Thyroid gland (tissue), 4 donors: Measurements from ENCODE around the gene STAMBP. TPM values are rescaled to one million over a fixed set of nuclear protein-coding genes. Genes with fewer than 3 reads are reported as not detected.

Experiments used
- DNase-seq, 2 donors: peaks; one replicate each; pipeline ENCODE4 v3.0.0-alpha.2; 2019
- H3K27ac ChIP-seq, 3 donors: fragments of 200-600 bp; sonication (generic); 1 replicate in 2 of 3; 2 replicates in 1 of 3; pipeline ENCODE4 v1.5.1; 2016 to 2019; ENCODE audit warnings: mild to moderate bottlenecking in 1 of 3, moderate library complexity in 1 of 3
- H3K27me3 ChIP-seq: fragments of 200-600 bp; sonication (generic); one replicate; pipeline ENCODE4 v1.5.1; 2019
- H3K36me3 ChIP-seq, 2 donors: fragments of 200-600 bp; sonication (generic); one replicate each; pipeline ENCODE4 v1.5.1; 2016 to 2019
- H3K4me1 ChIP-seq, 2 donors: fragments of 200-600 bp; sonication (generic); one replicate each; pipeline ENCODE4 v1.5.1; 2017 to 2019
- H3K4me3 ChIP-seq, 3 donors: fragments of 200-600 bp; sonication (generic); replicated peaks in 1 of 3; 1 replicate in 2 of 3; 2 replicates in 1 of 3; pipeline ENCODE4 v1.5.1; 2016; ENCODE audit warnings: mild to moderate bottlenecking in 1 of 3
- H3K9me3 ChIP-seq: fragments of 200-600 bp; sonication (generic); one replicate; pipeline ENCODE4 v1.5.1; 2017
- CTCF ChIP-seq, 6 experiments: fragments of 200-600 bp in 3 of 6; fragments of 450-650 bp in 3 of 6; sonication (generic) in 3 of 6; IDR thresholded peaks; one replicate each; pipeline ENCODE4 v1.5.1; 2016 to 2019; ENCODE audit warnings: antibody characterized with exemption in 6 of 6, mild to moderate bottlenecking in 2 of 6, inconsistent platforms in 1 of 6, moderate library complexity in 1 of 6
- POLR2A ChIP-seq, 2 donors: fragments of 450-650 bp; IDR thresholded peaks; one replicate each; pipeline ENCODE4 v1.6.1; 2017; ENCODE audit warnings: antibody characterized with exemption in 2 of 2, mild to moderate bottlenecking in 2 of 2, moderate library complexity in 1 of 2
- WGBS, 2 donors: methylation state at CpG; one replicate each; pipeline ENCODE4 v1.1.5; 2017; 5-methylcytosine and 5-hydroxymethylcytosine counted together
- intact Hi-C: fragments of 100-400 bp; cut with DNase I; formaldehyde crosslinking; loops from one replicate; pipeline ENCODE4 v1.15.1; 2023
- total RNA-seq, 4 donors: library from RNA; depleted of rRNA; stranded (reverse); fragments of >200 nt; gene quantifications; one replicate each; pipeline ENCODE4 v1.2.3, GENCODE V29; 2016

STAMBP gene
- total RNA-seq, 4 donors from 2014 or later, result 31.9 to 45.2 (median 36.6) TPM

DNA sequence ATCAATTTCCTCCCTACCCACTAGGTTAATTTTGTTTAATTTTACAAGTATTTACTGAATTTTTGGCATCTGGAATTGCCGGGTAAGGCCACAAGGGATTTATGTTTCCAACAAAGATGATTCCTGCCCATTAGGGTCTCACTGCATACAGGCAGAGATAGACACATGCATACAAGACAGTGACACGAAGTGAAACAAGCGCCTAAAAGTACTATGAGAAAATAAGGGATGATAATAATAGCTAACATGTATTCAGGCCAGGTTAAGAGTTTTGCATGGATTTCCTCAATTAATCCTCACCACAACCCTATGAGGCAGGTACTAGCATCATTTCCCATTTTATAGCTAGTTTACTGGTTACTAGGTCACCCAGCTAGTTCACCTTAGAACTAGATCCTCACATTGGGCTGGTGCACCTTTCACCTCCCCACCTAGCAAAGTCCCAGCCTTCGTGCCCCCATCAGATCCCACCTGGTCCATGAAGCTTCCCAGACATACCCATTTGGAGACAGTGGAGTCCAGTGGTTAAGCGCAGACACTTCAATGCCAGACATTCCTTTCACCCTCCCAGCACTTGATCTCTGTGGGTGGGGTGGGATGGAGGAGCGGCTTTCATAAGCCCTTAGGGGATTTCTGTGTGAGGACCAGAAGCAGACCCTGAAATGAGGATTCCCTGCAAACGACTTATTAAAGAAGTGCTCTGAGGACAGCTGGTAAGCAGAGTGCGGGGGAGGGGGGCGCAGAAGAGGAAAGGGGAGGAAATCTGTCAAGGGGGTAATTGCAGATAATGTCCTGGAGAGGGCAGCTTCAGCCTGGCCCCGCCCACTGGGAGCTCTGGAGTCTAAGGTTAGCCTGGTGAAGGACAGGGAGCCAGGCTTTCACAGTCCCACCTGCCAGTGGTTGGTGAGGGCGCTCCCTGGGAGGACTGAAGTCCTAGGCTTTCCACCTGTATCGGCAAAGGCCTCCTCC, 92.1 kb downstream of the STAMBP start:
- Histone ChIP-seq H3K27ac (no peak overlapping the region), H3K9me3 (no peaks in the 10 kb centered on the region), H3K27me3 (no peaks in the 10 kb centered on the region), H3K4me1 (peaks cover 0 to under 1% of the 10 kb centered on the region in 2 donors), H3K4me3 (no peak overlapping the region), H3K36me3 (no peaks in the 10 kb centered on the region)
- no peak for TF ChIP-seq CTCF (IDR thresholded peaks at IDR 0.05)
- TF ChIP-seq POLR2A (IDR thresholded peaks at IDR 0.05), result no peak
- intact Hi-C loops, result loop anchor here (10.0 kb wide), 1 partner anchor 84 kb away; no protein-coding TSS in a partner anchor
- peak in 1 of 2 donors; percentile 7 for DNase-seq
- WGBS, 2 donors, result 44 to 45% methylated on average over 12 of the region's 12 CpGs

GRCh38 chr2:73921581-73921980, 92.8 kb downstream of the STAMBP start:
- Histone ChIP-seq H3K36me3 (no peaks in the 10 kb centered on the region), H3K27me3 (no peaks in the 10 kb centered on the region), H3K27ac (no peak overlapping the region), H3K4me3 (no peak overlapping the region), H3K4me1 (peaks cover 4% of the 10 kb centered on the region in 2 donors), H3K9me3 (no peaks in the 10 kb centered on the region)
- no peak for TF ChIP-seq POLR2A (IDR thresholded peaks at IDR 0.05)
- no peak for TF ChIP-seq CTCF (IDR thresholded peaks at IDR 0.05)
- DNase-seq, result no peak
- intact Hi-C loops, result loop anchor here (10.0 kb wide), 1 partner anchor 83 kb away; no protein-coding TSS in a partner anchor
- WGBS, 2 donors, result 85 to 91% methylated on average over 9 of the region's 9 CpGs

DNA sequence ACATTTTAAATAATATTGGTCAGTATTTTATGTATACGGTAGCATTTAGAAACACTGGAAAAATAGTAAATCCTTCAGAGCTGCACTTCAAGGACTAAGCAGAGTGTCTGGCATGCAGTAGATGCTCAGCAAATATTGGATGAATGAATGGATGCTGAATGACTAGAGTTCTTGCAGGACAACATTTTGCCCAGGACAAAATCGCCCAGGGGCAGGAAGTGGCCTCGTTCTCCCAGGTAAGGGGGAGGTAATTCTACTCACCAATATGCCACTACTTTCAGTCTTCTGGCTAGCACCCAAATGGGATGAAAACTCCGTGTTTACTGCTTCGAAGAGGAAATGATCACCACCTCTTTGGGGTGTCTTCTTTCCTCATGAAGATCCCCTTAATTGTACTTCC, 93.9 kb downstream of the STAMBP start:
- Histone ChIP-seq H3K27me3 (no peaks in the 10 kb centered on the region), H3K4me3 (no peak overlapping the region), H3K36me3 (no peaks in the 10 kb centered on the region), H3K4me1 (peaks cover 7 to 8% of the 10 kb centered on the region in 2 donors), H3K27ac (no peak overlapping the region), H3K9me3 (no peaks in the 10 kb centered on the region)
- no peak for DNase-seq
- intact Hi-C loops, result loop anchor here (10.0 kb wide), 1 partner anchor 82 kb away; no protein-coding TSS in a partner anchor
- WGBS, 2 donors, result 54 to 56% methylated on average over 5 of the region's 5 CpGs
- TF ChIP-seq CTCF (IDR thresholded peaks at IDR 0.05), result no peak
- no peak for TF ChIP-seq POLR2A (IDR thresholded peaks at IDR 0.05)

Other genes starting within 250 kb of the STAMBP start
- gene NAT8, start 186.5 kb upstream of the STAMBP start, total RNA-seq, result not detected
- gene TPRKB, start 91.6 kb upstream of the STAMBP start, total RNA-seq, result 10 to 100 TPM; 16.2 to 25.7 (median 19.7) TPM
- gene DUSP11, start 48.9 kb upstream of the STAMBP start, total RNA-seq, result 10 to 100 TPM; 22.2 to 40.0 (median 31.0) TPM
- not detected for gene C2orf78, start 44.8 kb upstream of the STAMBP start, total RNA-seq
- gene ACTG2, start 64.0 kb downstream of the STAMBP start, total RNA-seq, result 10 to 100 TPM in 1 of 4 donors, 1 to 10 TPM in 3; 1.5 to 24.4 (median 2.3) TPM
- 10 to 100 TPM; 41.8 to 65.8 (median 46.9) TPM for gene DGUOK, start 97.9 kb downstream of the STAMBP start, total RNA-seq
- 10 to 100 TPM in 1 of 4 donors, 1 to 10 TPM in 3; 6.4 to 10.8 (median 7.5) TPM for gene TET3, start 155.9 kb downstream of the STAMBP start, total RNA-seq